Cardiac fibroblast (primary cell): ENCODE results near the gene NDRG3.

Experiments used
- DNase-seq, 2 donors: peaks; one replicate each; pipeline versions ENCODE4 v3.0.0 to v3.0.0-alpha.2; 2010; ENCODE audit warnings: low read depth in 2 of 2
- H3K4me3 ChIP-seq, 2 donors: replicated peaks in 1 of 2; 1 replicate in 1 of 2; 2 replicates in 1 of 2; pipeline ENCODE4 v1.5.1; 2011; ENCODE audit warnings: low read depth in 2 of 2, low read length in 2 of 2, mild to moderate bottlenecking in 2 of 2, moderate library complexity in 1 of 2
- CTCF ChIP-seq: IDR thresholded peaks from one replicate; pipeline ENCODE4 v1.5.1; 2011; ENCODE audit warnings: low read depth, mild to moderate bottlenecking, low read length, inconsistent platforms

The NDRG3 gene

GRCh38 chr20:36745234-36745926, 510 bp downstream of the NDRG3 start:
- no peak for TF ChIP-seq CTCF
- DNase-seq, result no peak

GRCh38 chr20:36744764-36745191, 1.1 kb downstream of the NDRG3 start:
- H3K4me3 ChIP-seq, result peak overlapping the region; percentile 80 to 90
- DNase-seq, result peak; percentile 53 to 57
- no peak for TF ChIP-seq CTCF

More at GRCh38 chr20:36745234-36745926, 510 bp downstream of the NDRG3 start:
- H3K4me3 ChIP-seq, result peak overlapping the region; percentile 80 to 90

- H3K4me3 ChIP-seq, result no peak overlapping the region
- TF ChIP-seq CTCF, result no peak
- no peak for DNase-seq
Observed at GRCh38 chr20:36744243-36744642, 1.6 kb downstream of the NDRG3 start.

- no peak overlapping the region for H3K4me3 ChIP-seq
- no peak for TF ChIP-seq CTCF
- DNase-seq, result no peak
Observed at GRCh38 chr20:36742558-36742957, 3.3 kb downstream of the NDRG3 start.

- H3K4me3 ChIP-seq, result no peak overlapping the region
- TF ChIP-seq CTCF, result no peak
- no peak for DNase-seq
Observed at GRCh38 chr20:36741072-36741471, 4.8 kb downstream of the NDRG3 start.

- H3K4me3 ChIP-seq, result no peak overlapping the region
- TF ChIP-seq CTCF, result no peak
Observed at GRCh38 chr20:36737183-36737499, 8.7 kb downstream of the NDRG3 start.

More at GRCh38 chr20:36737183-36737499, 8.7 kb downstream of the NDRG3 start:
- no peak for DNase-seq
